Activated T-helper 1 cell treated with anti-CD3 and anti-CD28 coated beads, Interleukin-12 subunit alpha, Interleukin-12 subunit beta, Interleukin-2, Interleukin-4 antibody, amounts not matched to agents 30 ng/mL and 10 ng/mL and 1 ng/mL, durations not matched to agents 14 hours and 24 hours and 36 hours (primary cell): Measurements from ENCODE around the gene DPYD. TPM values are rescaled to one million over a fixed set of nuclear protein-coding genes. Genes with fewer than 3 reads are reported as not detected.

Source experiments
- DNase-seq: peaks from one replicate; pipeline ENCODE4 v3.0.0; 2021; ENCODE audit warnings: low spot score
- H3K27ac Mint-ChIP-seq: one replicate; pipeline ENCODE4 v1.8.0; 2021; ENCODE audit warnings: mild to moderate bottlenecking, mixed read lengths
- H3K27me3 Mint-ChIP-seq: one replicate; pipeline ENCODE4 v1.8.0; 2022; ENCODE audit warnings: mild to moderate bottlenecking, moderate library complexity, mixed read lengths; ENCODE audit not compliant: insufficient read depth
- H3K36me3 Mint-ChIP-seq: one replicate; pipeline ENCODE4 v1.8.0; 2021; ENCODE audit warnings: low read depth, mixed read lengths
- H3K4me1 Mint-ChIP-seq: one replicate; pipeline ENCODE4 v1.8.0; 2021; ENCODE audit warnings: low read depth, mixed read lengths
- H3K4me3 Mint-ChIP-seq: one replicate; pipeline ENCODE4 v1.8.0; 2021; ENCODE audit warnings: mild to moderate bottlenecking, moderate library complexity, mixed read lengths
- H3K9me3 Mint-ChIP-seq: one replicate; pipeline ENCODE4 v1.8.0; 2021; ENCODE audit warnings: mixed read lengths
- intact Hi-C: fragments of 100-400 bp; cut with micrococcal nuclease; formaldehyde crosslinking; loops from one replicate; pipeline ENCODE4 v1.15.1; 2024
- total RNA-seq: library from RNA; stranded (reverse); gene quantifications from 2 replicates; pipeline ENCODE4 v1.2.3, GENCODE V29; 2022

The DPYD gene
- total RNA-seq, 1 donor from 2014 or later: 16.2 TPM

DNA sequence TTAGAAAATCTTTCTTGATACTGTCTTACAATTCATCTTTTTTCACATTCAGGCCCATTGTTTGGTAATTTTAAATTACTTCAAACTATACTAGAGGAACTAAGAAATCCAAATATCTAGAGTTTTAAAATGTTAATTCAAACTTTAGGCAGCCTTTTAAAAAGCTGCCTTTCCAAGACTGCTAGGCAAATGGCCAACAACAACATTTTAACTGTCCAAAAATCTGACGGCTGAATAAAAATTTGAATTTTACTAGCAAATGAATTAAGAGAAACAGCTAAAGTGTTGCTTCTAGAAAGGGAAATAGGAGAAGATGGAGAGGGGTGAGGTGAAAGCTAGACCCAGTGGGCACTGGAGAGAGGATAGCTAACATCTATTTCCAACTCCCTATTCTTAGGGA, 17.2 kb downstream of the DPYD start:
- peaks cover 9% of the 10 kb centered on the region for H3K9me3 Mint-ChIP-seq
- no peaks in the 10 kb centered on the region for H3K27me3 Mint-ChIP-seq
- H3K4me3 Mint-ChIP-seq: no peak overlapping the region
- H3K36me3 Mint-ChIP-seq: peaks cover 9% of the 10 kb centered on the region
- no peak for DNase-seq
- intact Hi-C loops: no loop called here
- H3K4me1 Mint-ChIP-seq: peaks cover 34% of the 10 kb centered on the region
- H3K27ac Mint-ChIP-seq: no peak overlapping the region

DNA sequence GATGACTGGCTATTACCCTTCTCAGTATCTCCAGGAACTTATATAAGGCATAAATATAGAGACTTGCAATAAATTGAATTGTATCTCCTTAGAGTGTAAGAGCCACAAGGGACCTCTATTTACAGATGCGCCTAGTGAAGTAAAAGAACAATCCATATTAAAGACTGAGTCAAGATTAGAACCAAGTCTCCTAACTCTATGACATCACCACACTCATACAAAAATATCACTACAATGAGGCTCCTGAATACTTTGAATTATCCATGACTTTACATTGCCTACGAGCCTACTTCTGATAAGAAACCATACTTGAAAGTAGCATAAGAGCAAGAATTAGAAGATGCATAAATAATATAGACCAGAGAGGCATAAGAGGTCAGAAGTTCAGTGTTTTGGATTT, 18.8 kb downstream of the DPYD start:
- Mint-ChIP-seq H3K9me3 (peaks cover 10% of the 10 kb centered on the region), H3K4me3 (no peak overlapping the region), H3K36me3 (peaks cover 15% of the 10 kb centered on the region), H3K27me3 (no peaks in the 10 kb centered on the region), H3K4me1 (peaks cover 40% of the 10 kb centered on the region), H3K27ac (peak overlapping the region; percentile 71)
- DNase-seq: no peak
- intact Hi-C loops: no loop called here

DNA sequence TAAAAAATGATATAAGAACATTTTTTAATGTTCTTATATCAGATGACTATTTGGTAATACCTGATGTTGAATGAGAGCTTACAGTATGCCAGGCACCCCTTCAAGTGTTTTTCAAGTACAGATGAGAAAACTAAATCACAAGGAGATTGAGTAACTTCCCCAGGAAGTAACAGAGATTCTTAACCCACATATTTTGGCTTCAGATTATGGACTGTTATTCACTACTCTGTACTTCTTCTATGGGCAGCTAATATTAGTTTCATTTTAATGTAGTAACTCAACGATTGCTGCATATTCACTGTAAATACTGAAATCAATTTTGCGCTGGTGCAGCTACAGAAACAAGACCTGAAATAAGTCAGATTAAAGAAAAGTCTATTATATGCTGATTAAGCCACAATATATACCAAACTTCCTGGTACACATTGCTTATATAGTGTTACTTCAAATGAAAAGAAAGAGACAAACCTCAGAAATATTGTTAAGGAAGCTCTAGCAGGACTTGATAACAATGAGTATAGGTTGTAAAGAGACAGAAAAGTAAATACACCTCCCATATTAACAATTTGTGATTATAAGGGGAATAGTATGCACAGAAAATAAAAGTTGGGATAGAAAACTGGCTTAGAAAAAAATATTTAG, 19.7 kb downstream of the DPYD start:
- peaks cover 10% of the 10 kb centered on the region for H3K9me3 Mint-ChIP-seq
- no peak overlapping the region for H3K4me3 Mint-ChIP-seq
- peaks cover 36% of the 10 kb centered on the region for H3K4me1 Mint-ChIP-seq
- no peak for DNase-seq
- peaks cover 15% of the 10 kb centered on the region for H3K36me3 Mint-ChIP-seq
- no peak overlapping the region for H3K27ac Mint-ChIP-seq
- intact Hi-C loops: no loop called here
- no peaks in the 10 kb centered on the region for H3K27me3 Mint-ChIP-seq

DNA sequence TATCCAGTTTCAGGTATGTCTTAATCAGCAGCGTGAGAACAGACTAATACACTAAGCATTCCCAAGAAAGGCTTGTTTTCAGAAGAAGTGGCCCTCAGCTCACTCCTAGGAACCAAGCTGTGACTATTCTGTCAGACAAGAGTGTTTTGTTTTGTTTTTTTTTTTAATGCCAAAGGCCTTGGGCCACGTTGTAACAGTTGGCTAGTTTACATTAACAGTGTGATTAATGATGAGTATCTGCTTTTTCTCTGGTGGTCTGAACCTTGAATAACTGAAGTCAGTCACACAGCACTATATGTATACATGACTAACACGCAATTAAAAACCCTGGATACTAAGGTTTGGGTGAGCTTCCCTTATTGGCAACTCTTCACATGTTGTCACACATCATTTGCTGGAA, 21.9 kb downstream of the DPYD start:
- Mint-ChIP-seq H3K27ac (no peak overlapping the region), H3K4me1 (peaks cover 27% of the 10 kb centered on the region), H3K9me3 (peaks cover 10% of the 10 kb centered on the region), H3K36me3 (peaks cover 12% of the 10 kb centered on the region), H3K27me3 (no peaks in the 10 kb centered on the region), H3K4me3 (no peak overlapping the region)
- no peak for DNase-seq
- intact Hi-C loops: no loop called here

DNA sequence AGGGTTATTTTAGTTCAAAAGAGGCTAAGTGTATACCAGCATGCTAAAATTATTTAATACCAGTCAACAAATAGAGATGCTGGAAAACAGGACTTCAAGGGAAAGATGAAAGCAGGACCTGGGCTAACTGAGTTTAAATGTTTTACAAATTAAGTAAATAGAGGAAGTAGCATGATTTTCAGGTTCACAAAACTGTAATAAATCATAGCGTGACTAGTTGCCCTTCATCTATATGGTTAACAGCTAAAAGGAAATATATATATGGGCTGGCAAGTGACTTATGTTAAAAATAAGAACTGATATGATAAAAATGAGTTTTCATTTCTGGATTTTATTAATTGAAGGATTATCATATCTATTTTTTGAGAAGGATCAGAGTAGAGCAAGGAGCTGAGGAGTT, 25.6 kb downstream of the DPYD start:
- H3K4me3 Mint-ChIP-seq: no peak overlapping the region
- H3K4me1 Mint-ChIP-seq: peaks cover 11% of the 10 kb centered on the region
- no peak overlapping the region for H3K27ac Mint-ChIP-seq
- peaks cover 15% of the 10 kb centered on the region for H3K36me3 Mint-ChIP-seq
- H3K9me3 Mint-ChIP-seq: peaks cover 10% of the 10 kb centered on the region
- intact Hi-C loops: no loop called here
- DNase-seq: no peak
- no peaks in the 10 kb centered on the region for H3K27me3 Mint-ChIP-seq

DNA sequence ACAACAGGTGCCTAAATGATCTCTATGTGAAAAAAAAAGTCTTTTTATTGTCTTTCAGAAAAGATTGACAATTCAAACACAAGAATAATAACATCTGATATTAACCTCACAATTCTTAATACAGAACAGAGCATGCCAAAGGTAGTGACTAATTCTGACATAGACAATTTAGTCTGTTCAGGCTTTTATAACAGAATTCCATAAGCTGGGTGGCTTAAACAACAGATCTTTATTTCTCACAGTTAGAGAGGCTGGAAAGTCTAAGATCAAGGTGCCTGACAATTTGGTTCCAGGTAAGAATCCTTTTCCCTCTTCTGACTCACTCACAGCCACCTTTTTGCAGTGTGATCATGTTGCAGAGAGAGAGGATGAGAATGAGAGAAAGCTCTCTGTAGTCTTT, 27.0 kb downstream of the DPYD start:
- Mint-ChIP-seq H3K9me3 (peaks cover 12% of the 10 kb centered on the region), H3K36me3 (peaks cover 12% of the 10 kb centered on the region), H3K27me3 (no peaks in the 10 kb centered on the region), H3K4me3 (no peak overlapping the region), H3K4me1 (peaks cover 11% of the 10 kb centered on the region), H3K27ac (no peak overlapping the region)
- no peak for DNase-seq
- intact Hi-C loops: no loop called here

DNA sequence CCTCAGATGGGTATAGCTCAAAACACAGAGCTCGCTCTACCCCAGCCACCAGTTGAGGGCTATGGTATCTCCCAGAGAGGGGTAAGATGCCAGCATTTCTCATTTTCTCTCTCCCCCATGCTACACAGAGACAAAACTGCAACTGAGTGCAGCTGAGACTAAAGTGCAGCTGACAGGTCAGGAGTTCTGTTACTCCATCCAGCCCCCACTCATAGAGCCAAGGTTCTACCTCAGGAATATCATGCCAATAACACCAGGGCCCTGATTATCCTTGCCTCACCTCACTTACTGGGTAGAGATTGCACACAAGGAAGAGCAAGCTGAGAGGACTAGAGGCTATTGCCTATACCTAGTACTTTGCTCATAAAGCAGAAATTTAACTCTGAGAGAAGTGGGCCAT, 34.6 kb downstream of the DPYD start:
- Mint-ChIP-seq H3K27ac (no peak overlapping the region), H3K27me3 (no peaks in the 10 kb centered on the region), H3K36me3 (peaks cover 15% of the 10 kb centered on the region), H3K4me1 (peaks cover 5% of the 10 kb centered on the region), H3K9me3 (peaks cover 23% of the 10 kb centered on the region), H3K4me3 (no peak overlapping the region)
- DNase-seq: no peak
- intact Hi-C loops: no loop called here

DNA sequence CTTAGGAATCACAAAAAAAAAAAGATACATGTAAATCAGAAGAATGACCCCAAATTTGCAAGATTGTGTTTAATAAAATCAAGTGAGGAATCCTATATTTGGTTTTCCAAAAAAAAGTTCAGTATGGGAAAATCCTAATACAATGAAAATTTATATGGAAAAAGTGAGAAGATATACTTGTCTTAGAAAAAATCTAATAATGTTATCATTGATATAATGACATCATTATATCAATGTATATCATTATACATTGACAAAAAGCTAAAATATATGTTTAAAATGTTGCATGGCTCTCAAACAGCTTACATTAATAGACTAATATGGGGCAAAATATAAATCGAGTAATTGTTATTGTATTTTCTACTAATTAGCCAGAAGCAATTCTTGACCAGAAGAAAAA, 37.0 kb downstream of the DPYD start:
- Mint-ChIP-seq H3K4me3 (no peak overlapping the region), H3K9me3 (peaks cover 14% of the 10 kb centered on the region), H3K4me1 (peaks cover 5% of the 10 kb centered on the region), H3K27ac (no peak overlapping the region), H3K36me3 (peaks cover 18% of the 10 kb centered on the region), H3K27me3 (no peaks in the 10 kb centered on the region)
- no peak for DNase-seq
- intact Hi-C loops: no loop called here

DNA sequence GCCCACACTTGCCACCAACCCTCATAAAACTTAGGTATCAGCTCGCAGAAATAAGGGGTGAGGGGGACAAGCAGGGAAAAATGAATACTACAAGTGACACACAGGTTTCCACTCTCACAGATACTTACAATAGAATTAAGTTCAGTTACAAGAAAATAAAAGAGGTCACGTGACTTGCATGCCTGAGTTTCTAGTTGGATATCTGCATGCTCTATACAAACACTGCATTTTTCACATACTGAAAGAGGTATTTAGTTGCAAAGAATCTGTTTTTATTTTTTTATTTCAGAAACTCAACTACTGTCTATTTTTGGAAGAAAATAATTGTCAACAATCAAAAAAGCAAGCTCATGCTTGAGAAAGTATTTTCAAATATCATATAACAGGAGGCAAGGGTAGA, 43.5 kb downstream of the DPYD start:
- Mint-ChIP-seq H3K27me3 (no peaks in the 10 kb centered on the region), H3K4me1 (no peaks in the 10 kb centered on the region), H3K9me3 (no peaks in the 10 kb centered on the region), H3K4me3 (no peak overlapping the region), H3K27ac (no peak overlapping the region), H3K36me3 (peaks cover 6% of the 10 kb centered on the region)
- no peak for DNase-seq
- intact Hi-C loops: no loop called here

DNA sequence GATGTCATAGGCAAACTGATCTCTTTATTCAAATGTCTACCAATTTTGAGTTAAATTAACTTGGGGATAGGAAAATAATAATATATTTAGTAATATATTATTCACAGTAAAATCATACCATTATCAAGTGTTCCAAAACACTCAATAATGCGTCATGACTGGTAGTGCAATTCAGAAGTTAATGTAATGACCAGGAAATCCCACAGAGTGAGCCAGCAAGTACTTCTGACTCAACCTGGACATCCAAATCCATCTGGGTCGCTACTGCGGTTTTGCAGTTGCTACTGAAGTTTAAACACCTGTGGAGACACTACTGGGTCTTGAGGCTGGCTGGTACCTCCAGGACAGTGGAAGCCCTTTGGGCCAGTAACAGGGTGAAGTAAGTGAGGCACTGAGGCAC, 44.8 kb downstream of the DPYD start:
- Mint-ChIP-seq H3K9me3 (no peaks in the 10 kb centered on the region), H3K27me3 (no peaks in the 10 kb centered on the region), H3K4me3 (no peak overlapping the region)

DNA sequence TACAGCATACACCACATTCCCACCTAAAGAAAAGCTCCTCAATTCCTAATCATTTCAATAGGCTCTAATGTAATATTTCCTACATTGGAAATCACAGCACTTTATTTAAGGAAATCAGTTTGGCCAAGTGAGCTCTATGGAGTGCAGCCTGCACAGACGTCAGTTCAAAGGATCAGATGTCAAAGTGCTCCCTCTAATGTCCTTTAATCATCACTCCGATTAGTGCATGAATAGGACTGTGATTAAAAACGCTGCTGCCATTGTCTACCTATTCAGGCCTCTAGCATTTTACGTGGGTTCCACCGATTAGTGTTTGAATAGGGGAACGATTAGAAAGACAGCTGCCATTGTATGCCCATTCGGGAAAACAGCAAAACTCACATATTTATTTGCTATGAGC, 50.2 kb downstream of the DPYD start:
- H3K27me3 Mint-ChIP-seq: no peaks in the 10 kb centered on the region
- H3K4me3 Mint-ChIP-seq: no peak overlapping the region
- peaks cover under 1% of the 10 kb centered on the region for H3K4me1 Mint-ChIP-seq
- peaks cover 4% of the 10 kb centered on the region for H3K9me3 Mint-ChIP-seq
- H3K36me3 Mint-ChIP-seq: peaks cover 5% of the 10 kb centered on the region
- DNase-seq: no peak
- no peak overlapping the region for H3K27ac Mint-ChIP-seq
- intact Hi-C loops: no loop called here

More for the DNA sequence above, 44.8 kb downstream of the DPYD start:
- no peak overlapping the region for H3K27ac Mint-ChIP-seq
- H3K4me1 Mint-ChIP-seq: no peaks in the 10 kb centered on the region
- peaks cover 4% of the 10 kb centered on the region for H3K36me3 Mint-ChIP-seq
- intact Hi-C loops: no loop called here
- no peak for DNase-seq

DNA sequence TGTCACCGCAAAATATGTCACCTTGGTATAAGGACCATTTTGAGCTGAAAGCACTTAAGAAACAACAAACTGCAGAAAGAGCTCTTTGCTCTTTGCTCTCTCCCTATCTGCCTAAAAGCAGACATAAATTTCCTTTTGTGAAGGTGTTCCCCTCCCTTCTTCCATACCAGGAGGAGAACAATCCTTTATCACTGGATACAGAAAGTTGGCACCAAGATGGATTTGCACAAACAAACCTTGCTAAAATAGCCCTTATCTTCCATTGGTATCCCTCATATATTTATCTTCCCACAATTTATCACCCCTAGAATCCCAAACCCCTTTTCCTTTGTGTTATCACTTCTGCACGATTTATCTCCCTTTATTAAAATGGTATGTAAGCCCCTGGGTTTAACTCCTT, 51.4 kb downstream of the DPYD start:
- Mint-ChIP-seq H3K27ac (no peak overlapping the region), H3K27me3 (no peaks in the 10 kb centered on the region), H3K4me1 (peaks cover 12% of the 10 kb centered on the region), H3K9me3 (peaks cover 4% of the 10 kb centered on the region), H3K36me3 (peaks cover 5% of the 10 kb centered on the region), H3K4me3 (no peak overlapping the region)
- intact Hi-C loops: loop anchor here (5.0 kb wide), 1 partner anchor 48 kb away; no protein-coding TSS in a partner anchor
- no peak for DNase-seq

DNA sequence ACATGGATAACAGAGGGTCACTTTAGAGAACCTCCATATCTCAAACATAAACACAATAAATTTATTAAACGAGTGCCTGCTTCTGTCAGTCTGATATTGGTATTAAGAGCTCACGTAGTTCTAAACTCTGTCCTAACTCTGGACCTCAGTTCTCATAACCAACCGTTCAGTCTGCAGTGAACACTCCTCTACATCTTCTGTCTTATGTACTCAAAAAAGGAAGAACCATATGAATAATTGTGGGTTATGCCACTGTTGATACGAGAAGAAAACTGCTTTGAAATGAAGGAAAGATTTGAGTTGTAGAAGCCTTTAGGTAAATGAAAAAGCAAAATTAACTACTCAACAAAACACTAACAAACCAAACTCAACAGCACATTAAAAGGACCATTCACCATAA, 53.7 kb downstream of the DPYD start:
- H3K9me3 Mint-ChIP-seq: peaks cover 4% of the 10 kb centered on the region
- H3K4me1 Mint-ChIP-seq: peaks cover 17% of the 10 kb centered on the region
- H3K4me3 Mint-ChIP-seq: no peak overlapping the region
- peaks cover 5% of the 10 kb centered on the region for H3K36me3 Mint-ChIP-seq
- H3K27ac Mint-ChIP-seq: no peak overlapping the region
- H3K27me3 Mint-ChIP-seq: no peaks in the 10 kb centered on the region
- intact Hi-C loops: loop anchor here (5.0 kb wide), 1 partner anchor 50 kb away; no protein-coding TSS in a partner anchor
- DNase-seq: no peak

DNA sequence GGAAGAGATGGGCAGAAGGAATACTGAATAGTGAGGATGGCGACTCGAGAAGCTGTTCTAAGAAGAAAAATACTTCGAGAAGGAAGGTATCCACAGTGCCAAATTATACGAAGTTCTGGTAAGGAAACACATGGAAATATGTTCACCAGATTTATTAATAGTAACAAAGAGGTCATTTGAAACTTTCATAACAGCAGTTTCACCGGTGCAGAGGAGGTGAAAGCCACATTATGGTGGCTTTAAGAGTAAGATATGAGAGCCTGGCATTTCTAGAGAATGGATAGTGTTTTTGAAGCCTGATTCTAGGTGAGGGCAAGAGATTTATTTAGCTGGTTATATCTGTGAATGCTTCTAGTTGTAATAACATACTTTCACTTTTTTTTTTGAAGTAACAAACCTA, 56.2 kb downstream of the DPYD start:
- Mint-ChIP-seq H3K27ac (no peak overlapping the region), H3K27me3 (no peaks in the 10 kb centered on the region), H3K4me3 (no peak overlapping the region), H3K36me3 (peaks cover 5% of the 10 kb centered on the region), H3K4me1 (peaks cover 17% of the 10 kb centered on the region), H3K9me3 (peaks cover 4% of the 10 kb centered on the region)
- intact Hi-C loops: loop anchor here (5.0 kb wide), 1 partner anchor 53 kb away; no protein-coding TSS in a partner anchor
- no peak for DNase-seq
